ENCODE results near the gene SLC11A2. TPM values are rescaled to one million over a fixed set of nuclear protein-coding genes. Genes with fewer than 3 reads are reported as not detected.

SLC11A2 gene
- total and polyA plus RNA-seq, 2 of the 13 experiments (the other 11 are each of a cell fraction or from before 2014, with no cell fraction given): 71.7 to 77.0 TPM

- TF ChIP-seq ZNF263 (CRISPR knock-in tag; IDR thresholded peaks at IDR 0.05) (no peak), ZNF225 (CRISPR knock-in tag; IDR thresholded peaks at IDR 0.05) (no peak), ZNF670 (CRISPR knock-in tag; IDR thresholded peaks at IDR 0.05; ENCODE audit: borderline replicate concordance) (no peak), ZNF180 (CRISPR knock-in tag; IDR thresholded peaks at IDR 0.05; ENCODE audit: borderline replicate concordance, low read depth) (no peak), EHMT2 (IDR thresholded peaks at IDR 0.05; ENCODE audit: borderline replicate concordance, low read depth, low read length) (no peak), NCOA2 (CRISPR knock-in tag; IDR thresholded peaks at IDR 0.05) (0 out of 2 replicates have a peak, but pooled peaks have one; percentile 35), RAD21 (CRISPR knock-in tag; IDR thresholded peaks at IDR 0.05) (peak; percentile 96), KLF15 (CRISPR knock-in tag; IDR thresholded peaks at IDR 0.05; ENCODE audit: borderline replicate concordance) (no peak), HMGXB3 (CRISPR knock-in tag; IDR thresholded peaks at IDR 0.05; ENCODE audit: borderline replicate concordance) (peak; percentile 80; the same call in 1 of the 2 replicates), AGO1 (IDR thresholded peaks at IDR 0.05; ENCODE audit: low read depth, low read length, poor library complexity, severe bottlenecking) (no peak), HDAC6 (IDR thresholded peaks at IDR 0.05; ENCODE audit: low read depth, low read length) (no peak), ZNF746 (CRISPR knock-in tag; IDR thresholded peaks at IDR 0.05) (no peak), TERF1 (CRISPR knock-in tag; IDR thresholded peaks at IDR 0.05) (no peak), ZBTB34 (CRISPR knock-in tag; IDR thresholded peaks at IDR 0.05) (no peak), NFKBIZ (CRISPR knock-in tag; IDR thresholded peaks at IDR 0.05) (no peak), ZMYM3 (CRISPR knock-in tag; IDR thresholded peaks at IDR 0.05) (0 out of 2 replicates have a peak, but pooled peaks have one; percentile 6)
Measured at GRCh38 chr12:51047655-51048540, 21.7 kb upstream of the SLC11A2 start, which contains the start of gene LETMD1 (continued).

Data from HepG2 (cell line).